Activated CD8-positive, alpha-beta memory T cell treated with anti-CD3 and anti-CD28 coated beads for 4 hours (primary cell): ENCODE data around the gene RIN3.
A peak's percentile ranks its signal among the peaks of the same experiment; 100 is the strongest.

Experiments used
- DNase-seq, 2 donors: peaks; one replicate each; pipeline ENCODE4 v3.0.0-alpha.2; 2020; ENCODE audit warnings: low read depth in 2 of 2

The RIN3 gene

GRCh38 chr14:92507174-92507768, 6.3 kb upstream of the RIN3 start:
- DNase-seq = no peak

- DNase-seq = no peak
These were observed 2.6 kb upstream of the RIN3 start for GRCh38 chr14:92510972-92511371.

GRCh38 chr14:92511453-92512238, 1.9 kb upstream of the RIN3 start:
- DNase-seq = no peak

GRCh38 chr14:92512807-92513203, 776 bp upstream of the RIN3 start:
- DNase-seq = no peak

- no peak for DNase-seq
These were observed 624 bp downstream of the RIN3 start for GRCh38 chr14:92513966-92514843.

GRCh38 chr14:92514844-92515514, 1.4 kb downstream of the RIN3 start:
- no peak for DNase-seq

GRCh38 chr14:92515546-92516343, 2.2 kb downstream of the RIN3 start:
- no peak for DNase-seq

- no peak for DNase-seq
These were observed 2.9 kb downstream of the RIN3 start for GRCh38 chr14:92516344-92516965.

GRCh38 chr14:92516966-92517506, 3.5 kb downstream of the RIN3 start:
- DNase-seq = peak; percentile 54 to 71

- DNase-seq = no peak
These were observed 4.2 kb downstream of the RIN3 start for GRCh38 chr14:92517761-92518160.

GRCh38 chr14:92519246-92520101, 5.9 kb downstream of the RIN3 start:
- DNase-seq = no peak

GRCh38 chr14:92520102-92521057, 6.8 kb downstream of the RIN3 start:
- no peak for DNase-seq

- no peak for DNase-seq
These were observed 7.5 kb downstream of the RIN3 start for GRCh38 chr14:92521058-92521415.

GRCh38 chr14:92523752-92524151, 10.2 kb downstream of the RIN3 start:
- no peak for DNase-seq

GRCh38 chr14:92524602-92525185, 11.1 kb downstream of the RIN3 start:
- DNase-seq = no peak

- no peak for DNase-seq
These were observed 11.9 kb downstream of the RIN3 start for GRCh38 chr14:92525322-92526095.

GRCh38 chr14:92527721-92528120, 14.1 kb downstream of the RIN3 start:
- DNase-seq = no peak
